Ectodermal cell (in vitro differentiated cells): ENCODE results near the gene LIMS1.

Experiments used
- H3K27ac ChIP-seq: 2 replicates; pipeline ENCODE4 v1.7.0; 2013; ENCODE audit warnings: mild to moderate bottlenecking, low read depth, low read length; ENCODE audit not compliant: insufficient read depth, poor library complexity, severe bottlenecking
- H3K27me3 ChIP-seq: 2 replicates; pipeline ENCODE4 v1.7.0; 2013; ENCODE audit warnings: mild to moderate bottlenecking, low read length; ENCODE audit not compliant: insufficient read depth, control insufficient read depth, poor library complexity, severe bottlenecking
- H3K36me3 ChIP-seq: one replicate; pipeline ENCODE4 v1.7.0; 2013; ENCODE audit warnings: low read length; ENCODE audit not compliant: control insufficient read depth, insufficient read depth
- H3K4me1 ChIP-seq: one replicate; pipeline ENCODE4 v1.7.0; 2013; ENCODE audit warnings: low read length; ENCODE audit not compliant: control insufficient read depth, insufficient read depth
- H3K4me3 ChIP-seq: 2 replicates; pipeline ENCODE4 v1.7.0; 2013; ENCODE audit warnings: low read depth, low read length, control low read depth; ENCODE audit not compliant: insufficient read depth
- H3K9me3 ChIP-seq: 2 replicates; pipeline ENCODE4 v1.7.0; 2013; ENCODE audit warnings: mild to moderate bottlenecking, low read length, moderate library complexity; ENCODE audit not compliant: control insufficient read depth
- WGBS, 2 experiments: methylation state at CpG; one replicate each; pipeline ENCODE4 v1.1.7; 2013; ENCODE audit warnings: missing lambda C conversion rate in 2 of 2; 5-methylcytosine and 5-hydroxymethylcytosine counted together

LIMS1 gene

GRCh38 chr2:108585436-108585835 is 51.2 kb downstream of the LIMS1 start:
- peaks cover 11% of the 10 kb centered on the region for H3K4me1 ChIP-seq
- WGBS, 2 experiments = 94 to 96% methylated on average over 4 of the region's 4 CpGs
- H3K4me3 ChIP-seq = no peak overlapping the region
- H3K36me3 ChIP-seq = no peaks in the 10 kb centered on the region
- H3K9me3 ChIP-seq = no peaks in the 10 kb centered on the region
- no peak overlapping the region for H3K27ac ChIP-seq
- no peaks in the 10 kb centered on the region for H3K27me3 ChIP-seq

GRCh38 chr2:108586116-108586515 is 51.8 kb downstream of the LIMS1 start:
- H3K27me3 ChIP-seq = no peaks in the 10 kb centered on the region
- no peaks in the 10 kb centered on the region for H3K36me3 ChIP-seq
- H3K9me3 ChIP-seq = no peaks in the 10 kb centered on the region
- 89 to 93% methylated on average over 3 to 7 of the region's 7 CpGs for WGBS, 2 experiments
- H3K27ac ChIP-seq = no peak overlapping the region
- H3K4me3 ChIP-seq = no peak overlapping the region
- peaks cover 11% of the 10 kb centered on the region for H3K4me1 ChIP-seq

GRCh38 chr2:108586631-108587030 is 52.4 kb downstream of the LIMS1 start:
- peaks cover 11% of the 10 kb centered on the region for H3K4me1 ChIP-seq
- 53 to 59% methylated on average over 4 to 5 of the region's 5 CpGs for WGBS, 2 experiments
- no peaks in the 10 kb centered on the region for H3K9me3 ChIP-seq
- H3K36me3 ChIP-seq = no peaks in the 10 kb centered on the region
- no peaks in the 10 kb centered on the region for H3K27me3 ChIP-seq
- H3K4me3 ChIP-seq = no peak overlapping the region
- H3K27ac ChIP-seq = no peak overlapping the region

- no peak overlapping the region for H3K4me3 ChIP-seq
- H3K36me3 ChIP-seq = no peaks in the 10 kb centered on the region
- 91 to 94% methylated on average over 6 of the region's 6 CpGs for WGBS, 2 experiments
- H3K27me3 ChIP-seq = no peaks in the 10 kb centered on the region
- no peak overlapping the region for H3K27ac ChIP-seq
- H3K9me3 ChIP-seq = no peaks in the 10 kb centered on the region
- peaks cover 11% of the 10 kb centered on the region for H3K4me1 ChIP-seq
Observed at GRCh38 chr2:108587621-108588020, 53.4 kb downstream of the LIMS1 start.

- Histone ChIP-seq H3K9me3 (no peaks in the 10 kb centered on the region), H3K4me3 (no peak overlapping the region), H3K27me3 (no peaks in the 10 kb centered on the region), H3K4me1 (peaks cover 14% of the 10 kb centered on the region), H3K36me3 (no peaks in the 10 kb centered on the region), H3K27ac (no peak overlapping the region)
- 91 to 96% methylated on average over 3 of the region's 3 CpGs for WGBS, 2 experiments
Observed at GRCh38 chr2:108588070-108588668, 53.9 kb downstream of the LIMS1 start.

- H3K4me3 ChIP-seq = no peak overlapping the region
- H3K27me3 ChIP-seq = no peaks in the 10 kb centered on the region
- H3K27ac ChIP-seq = no peak overlapping the region
- peaks cover 27% of the 10 kb centered on the region for H3K4me1 ChIP-seq
- H3K36me3 ChIP-seq = no peaks in the 10 kb centered on the region
- H3K9me3 ChIP-seq = no peaks in the 10 kb centered on the region
Observed at GRCh38 chr2:108589372-108589771, 55.1 kb downstream of the LIMS1 start.

GRCh38 chr2:108589781-108590180 is 55.5 kb downstream of the LIMS1 start:
- Histone ChIP-seq H3K4me1 (peaks cover 31% of the 10 kb centered on the region), H3K27me3 (no peaks in the 10 kb centered on the region), H3K36me3 (no peaks in the 10 kb centered on the region), H3K9me3 (no peaks in the 10 kb centered on the region), H3K27ac (no peak overlapping the region), H3K4me3 (no peak overlapping the region)
- WGBS, 2 experiments = 86 to 100% methylated on average over 1 of the region's 2 CpGs

GRCh38 chr2:108591163-108591562 is 56.9 kb downstream of the LIMS1 start:
- WGBS, 2 experiments = 91 to 94% methylated on average over 6 of the region's 6 CpGs
- no peaks in the 10 kb centered on the region for H3K36me3 ChIP-seq
- no peak overlapping the region for H3K27ac ChIP-seq
- peaks cover 42% of the 10 kb centered on the region for H3K4me1 ChIP-seq
- no peaks in the 10 kb centered on the region for H3K9me3 ChIP-seq
- no peaks in the 10 kb centered on the region for H3K27me3 ChIP-seq
- no peak overlapping the region for H3K4me3 ChIP-seq

GRCh38 chr2:108593547-108594098 is 59.4 kb downstream of the LIMS1 start:
- no peaks in the 10 kb centered on the region for H3K36me3 ChIP-seq
- no peak overlapping the region for H3K4me3 ChIP-seq
- H3K27ac ChIP-seq = peak overlapping the region; percentile 57
- H3K9me3 ChIP-seq = no peaks in the 10 kb centered on the region
- H3K4me1 ChIP-seq = peaks cover 31% of the 10 kb centered on the region
- H3K27me3 ChIP-seq = no peaks in the 10 kb centered on the region

- peaks cover 31% of the 10 kb centered on the region for H3K4me1 ChIP-seq
- 71 to 81% methylated on average over 7 of the region's 7 CpGs for WGBS, 2 experiments
- no peak overlapping the region for H3K4me3 ChIP-seq
- no peaks in the 10 kb centered on the region for H3K9me3 ChIP-seq
- no peaks in the 10 kb centered on the region for H3K36me3 ChIP-seq
- H3K27ac ChIP-seq = peak overlapping the region; percentile 57
- no peaks in the 10 kb centered on the region for H3K27me3 ChIP-seq
Observed at GRCh38 chr2:108594132-108594981, 60.1 kb downstream of the LIMS1 start.
